Measurements from ENCODE around the gene LRRC40.
"Not testable (repeated sequence)": the region's sequence is repeated elsewhere in the genome, so short reads cannot be mapped to it uniquely, and the experiment has no call there.

LRRC40 gene

DNA sequence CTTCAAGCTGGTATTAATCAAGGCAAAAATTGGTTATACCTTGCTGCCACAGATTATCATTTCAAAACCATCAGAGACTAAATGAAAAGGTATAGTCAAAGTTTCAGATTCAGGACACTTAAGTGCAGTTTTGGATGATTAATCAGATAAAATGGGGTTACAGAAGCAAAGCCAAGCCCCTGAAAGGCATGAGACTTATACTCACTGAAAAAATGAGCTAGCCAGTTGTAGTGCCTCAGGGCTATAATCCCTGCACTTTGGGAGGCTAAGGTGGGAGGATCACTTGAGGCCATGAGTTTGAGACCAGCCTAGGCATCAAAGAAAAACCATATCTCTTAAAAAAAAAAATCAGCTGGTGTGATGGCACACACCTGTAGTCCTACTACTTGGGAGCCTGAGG is 15.2 kb downstream of the LRRC40 start:
- H3K4me3 ChIP-seq (ENCODE audit: low read depth, low read length): no peak overlapping the region
- DNase-seq (ENCODE audit: low read depth): no peak
- TF ChIP-seq, protein P1, sequence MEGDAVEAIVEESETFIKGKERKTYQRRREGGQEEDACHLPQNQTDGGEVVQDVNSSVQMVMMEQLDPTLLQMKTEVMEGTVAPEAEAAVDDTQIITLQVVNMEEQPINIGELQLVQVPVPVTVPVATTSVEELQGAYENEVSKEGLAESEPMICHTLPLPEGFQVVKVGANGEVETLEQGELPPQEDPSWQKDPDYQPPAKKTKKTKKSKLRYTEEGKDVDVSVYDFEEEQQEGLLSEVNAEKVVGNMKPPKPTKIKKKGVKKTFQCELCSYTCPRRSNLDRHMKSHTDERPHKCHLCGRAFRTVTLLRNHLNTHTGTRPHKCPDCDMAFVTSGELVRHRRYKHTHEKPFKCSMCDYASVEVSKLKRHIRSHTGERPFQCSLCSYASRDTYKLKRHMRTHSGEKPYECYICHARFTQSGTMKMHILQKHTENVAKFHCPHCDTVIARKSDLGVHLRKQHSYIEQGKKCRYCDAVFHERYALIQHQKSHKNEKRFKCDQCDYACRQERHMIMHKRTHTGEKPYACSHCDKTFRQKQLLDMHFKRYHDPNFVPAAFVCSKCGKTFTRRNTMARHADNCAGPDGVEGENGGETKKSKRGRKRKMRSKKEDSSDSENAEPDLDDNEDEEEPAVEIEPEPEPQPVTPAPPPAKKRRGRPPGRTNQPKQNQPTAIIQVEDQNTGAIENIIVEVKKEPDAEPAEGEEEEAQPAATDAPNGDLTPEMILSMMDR (IDR thresholded peaks at IDR 0.05; ENCODE audit: insufficient read depth, low read depth, low read length, missing control alignments): no peak

DNA sequence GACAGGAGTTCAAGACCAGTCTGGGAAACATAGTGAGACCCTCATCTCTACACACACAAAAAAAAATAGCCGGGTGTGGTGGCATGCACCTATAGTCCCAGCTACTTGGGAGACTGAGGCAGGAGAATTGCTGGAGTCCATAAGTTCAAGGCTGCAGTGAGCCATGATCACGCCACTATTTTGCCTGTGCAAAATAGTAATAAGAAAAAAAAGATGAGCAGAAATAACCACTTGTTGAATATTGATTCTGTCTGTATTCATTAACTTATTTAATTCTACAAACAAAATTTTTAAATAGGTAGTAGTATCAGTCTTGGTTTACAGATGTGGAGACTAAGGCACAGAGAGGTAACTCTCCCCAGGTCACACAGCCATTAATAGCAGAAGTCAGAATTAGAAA is 16.9 kb downstream of the LRRC40 start:
- TF ChIP-seq, protein P1 (IDR thresholded peaks at IDR 0.05; ENCODE audit: insufficient read depth, low read depth, low read length, missing control alignments): no peak
- DNase-seq (ENCODE audit: low read depth): no peak
- no peak overlapping the region for H3K4me3 ChIP-seq (ENCODE audit: low read depth, low read length)

DNA sequence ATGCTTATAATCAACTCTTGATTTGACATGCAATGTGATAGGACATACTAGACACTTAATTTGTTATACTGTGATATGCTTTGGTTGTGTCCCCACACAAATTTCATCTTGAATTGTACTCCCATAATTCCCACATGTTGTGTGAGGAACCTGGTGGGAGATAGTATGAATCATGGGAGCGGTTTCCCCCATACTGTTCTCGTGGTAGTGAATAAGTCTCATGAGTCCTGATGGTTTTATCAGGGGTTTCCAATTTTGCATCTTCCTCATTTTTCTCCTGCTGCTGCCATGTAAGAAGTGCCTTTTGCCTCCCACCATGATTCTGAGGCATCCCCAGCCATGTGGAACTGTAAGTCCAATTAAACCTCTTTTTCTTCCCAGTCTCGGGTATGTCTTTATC is 20.2 kb downstream of the LRRC40 start:
- H3K4me3 ChIP-seq (ENCODE audit: low read depth, low read length); DNase-seq (ENCODE audit: low read depth): not testable (repeated sequence)

DNA sequence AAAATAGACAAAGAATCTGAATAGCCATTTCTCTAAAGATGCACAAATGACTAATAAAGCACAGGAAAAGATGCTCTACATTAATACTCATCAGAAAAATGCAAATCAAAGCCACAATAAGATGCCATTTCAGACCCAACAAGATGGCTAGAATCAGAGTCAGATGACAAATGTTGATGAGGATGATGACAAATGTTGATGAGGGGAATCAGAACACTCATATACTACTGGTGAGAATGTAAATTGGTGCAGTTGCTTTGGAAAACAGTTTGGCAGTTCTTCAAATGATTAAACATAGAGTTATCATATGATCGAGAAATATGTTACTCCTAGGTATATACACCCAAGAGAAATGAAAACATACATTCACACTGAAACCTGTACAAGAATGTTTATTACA is 33.9 kb downstream of the LRRC40 start:
- H3K4me3 ChIP-seq (ENCODE audit: low read depth, low read length): no peak overlapping the region
- TF ChIP-seq, protein P1 (IDR thresholded peaks at IDR 0.05; ENCODE audit: insufficient read depth, low read depth, low read length, missing control alignments): no peak
- no peak for DNase-seq (ENCODE audit: low read depth)

DNA sequence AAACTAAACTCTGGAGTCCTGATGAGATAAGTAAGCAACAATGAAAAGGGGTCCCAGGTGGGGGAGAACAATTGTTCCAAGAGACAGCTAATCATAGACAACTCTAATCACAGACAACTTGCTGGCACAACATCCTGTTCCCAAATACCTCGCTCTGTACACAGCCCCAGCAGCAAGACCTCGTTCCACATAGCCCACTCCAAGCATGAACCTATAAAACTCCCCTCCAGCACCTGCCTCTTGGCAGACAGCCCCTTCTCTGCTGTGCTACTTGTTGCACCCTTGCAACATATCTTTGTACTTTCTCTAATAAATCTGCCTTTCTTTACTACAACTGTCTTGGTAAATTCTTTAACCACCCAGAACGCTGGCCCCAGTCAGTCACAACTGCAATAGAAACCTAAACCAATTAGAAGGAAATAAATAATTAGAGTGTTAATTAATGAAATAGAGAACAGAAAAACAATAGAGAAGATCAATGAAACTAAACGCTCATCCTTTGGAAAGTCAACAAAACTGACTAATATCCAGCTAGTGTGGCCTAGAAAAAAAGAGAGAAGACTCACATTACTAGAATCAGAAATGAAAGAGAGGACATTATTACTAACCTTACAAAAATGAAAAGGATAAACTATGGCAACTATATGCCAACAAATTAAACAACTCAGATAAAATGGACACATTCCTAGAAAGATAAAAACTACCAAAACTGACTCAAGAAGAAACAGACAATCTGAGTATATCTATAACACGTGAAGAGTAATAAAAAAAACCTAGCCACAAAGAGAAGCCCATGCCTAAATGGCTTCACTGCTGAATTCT is 36.1 kb downstream of the LRRC40 start:
- no peak overlapping the region for H3K4me3 ChIP-seq (ENCODE audit: low read depth, low read length)
- no peak for DNase-seq (ENCODE audit: low read depth)
- TF ChIP-seq, protein P1 (IDR thresholded peaks at IDR 0.05; ENCODE audit: insufficient read depth, low read depth, low read length, missing control alignments): no peak

- no peak overlapping the region for H3K4me3 ChIP-seq (ENCODE audit: low read depth, low read length)
- DNase-seq (ENCODE audit: low read depth): no peak
- TF ChIP-seq, protein P1 (IDR thresholded peaks at IDR 0.05; ENCODE audit: insufficient read depth, low read depth, low read length, missing control alignments): no peak
These were observed 37.1 kb downstream of the LRRC40 start for GRCh38 chr1:70168283-70168682.

DNA sequence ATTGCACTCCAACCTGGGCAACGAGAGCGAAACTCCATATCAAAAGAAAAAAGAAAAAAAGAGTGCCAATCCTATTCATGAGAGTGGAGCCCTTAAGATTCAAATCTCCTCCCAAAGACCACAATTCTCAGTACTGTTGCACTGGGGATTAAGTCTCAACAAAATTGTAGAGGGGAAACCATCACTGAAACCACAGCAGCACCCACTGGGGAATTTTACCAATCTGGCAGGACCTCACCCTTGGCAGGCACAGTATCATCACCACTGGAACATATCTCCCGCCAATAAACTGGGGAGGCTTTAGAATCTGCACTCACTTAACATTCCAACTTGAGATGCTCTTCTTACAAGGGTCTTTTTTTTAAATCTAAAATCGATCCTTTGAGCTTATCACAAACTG is 41.0 kb downstream of the LRRC40 start:
- DNase-seq (ENCODE audit: low read depth): no peak
- TF ChIP-seq, protein P1 (IDR thresholded peaks at IDR 0.05; ENCODE audit: insufficient read depth, low read depth, low read length, missing control alignments): no peak
- H3K4me3 ChIP-seq (ENCODE audit: low read depth, low read length): no peak overlapping the region
